GM23248 (cell line): ENCODE data around the gene TMEM8B. TPM values are rescaled to one million over a fixed set of nuclear protein-coding genes. Genes with fewer than 3 reads are reported as not detected.
"Not testable (repeated sequence)": the region's sequence is repeated elsewhere in the genome, so short reads cannot be mapped to it uniquely, and the experiment has no call there.

Experiments used
- DNase-seq: peaks from one replicate; pipeline ENCODE4 v3.0.0-alpha.2; 2015
- H2AFZ ChIP-seq: fragments of 200-600 bp; sonication (generic); 2 replicates; pipeline ENCODE4 v1.6.1; 2016; ENCODE audit warnings: antibody characterized with exemption
- H3F3A ChIP-seq: fragments of 200-600 bp; sonication (generic); 2 replicates; pipeline ENCODE4 v1.6.1; 2016; ENCODE audit warnings: mild to moderate bottlenecking, antibody characterized with exemption, mixed run types; ENCODE audit not compliant: insufficient read depth
- H3K27ac ChIP-seq: fragments of 200-600 bp; sonication (generic); 2 replicates; pipeline ENCODE4 v1.5.1; 2016; ENCODE audit warnings: mild to moderate bottlenecking
- H3K27me3 ChIP-seq: fragments of 200-600 bp; sonication (generic); replicated peaks from 2 replicates; pipeline ENCODE4 v1.6.1; 2016; ENCODE audit warnings: mild to moderate bottlenecking; ENCODE audit not compliant: insufficient read depth
- H3K36me3 ChIP-seq: fragments of 200-600 bp; sonication (generic); 2 replicates; pipeline ENCODE4 v1.6.1; 2016; ENCODE audit warnings: low read depth, mild to moderate bottlenecking
- H3K4me1 ChIP-seq: fragments of 200-600 bp; sonication (generic); 2 replicates; pipeline ENCODE4 v1.6.1; 2016; ENCODE audit warnings: mild to moderate bottlenecking; ENCODE audit not compliant: insufficient read depth
- H3K4me2 ChIP-seq: fragments of 200-600 bp; sonication (generic); one replicate; pipeline ENCODE4 v1.6.1; 2016; ENCODE audit warnings: mild to moderate bottlenecking; ENCODE audit not compliant: unreplicated experiment
- H3K4me3 ChIP-seq: fragments of 200-600 bp; sonication (generic); 2 replicates; pipeline ENCODE4 v1.5.1; 2016; ENCODE audit warnings: mild to moderate bottlenecking
- H3K79me2 ChIP-seq: fragments of 200-600 bp; sonication (generic); 2 replicates; pipeline ENCODE4 v1.6.1; 2016; ENCODE audit warnings: mild to moderate bottlenecking; ENCODE audit not compliant: insufficient read depth
- H3K9ac ChIP-seq: fragments of 200-600 bp; sonication (generic); 2 replicates; pipeline ENCODE4 v1.6.1; 2016; ENCODE audit warnings: mild to moderate bottlenecking
- H3K9me2 ChIP-seq: fragments of 200-600 bp; sonication (generic); 2 replicates; pipeline ENCODE4 v1.6.1; 2016; ENCODE audit warnings: mixed run types, mild to moderate bottlenecking, moderate library complexity; ENCODE audit not compliant: insufficient read depth
- H3K9me3 ChIP-seq: fragments of 200-600 bp; sonication (generic); one replicate; pipeline ENCODE4 v1.6.1; 2017; ENCODE audit warnings: low read depth
- H4K20me1 ChIP-seq: fragments of 200-600 bp; sonication (generic); 2 replicates; pipeline ENCODE4 v1.6.0; 2016; ENCODE audit not compliant: insufficient read depth
- EZH2 ChIP-seq: fragments of 200-600 bp; sonication (generic); IDR thresholded peaks from 2 replicates; pipeline ENCODE4 v1.6.1; 2018; ENCODE audit warnings: antibody characterized with exemption, mild to moderate bottlenecking; ENCODE audit not compliant: insufficient read depth, poor library complexity, severe bottlenecking
- EZH2phosphoT487 ChIP-seq: fragments of 200-600 bp; sonication (generic); IDR thresholded peaks from 2 replicates; pipeline ENCODE4 v1.6.1; 2018; ENCODE audit warnings: antibody characterized with exemption, moderate library complexity, mild to moderate bottlenecking, low read depth; ENCODE audit not compliant: insufficient read depth
- WGBS, 2 experiments: methylation state at CpG; one replicate each; pipeline ENCODE4 v1.1.6; 2015 to 2017; ENCODE audit warnings: low lambda C conversion rate in 2 of 2, low coverage in 1 of 2; ENCODE audit errors: missing lambda C conversion rate in 2 of 2; 5-methylcytosine and 5-hydroxymethylcytosine counted together
- in situ Hi-C: fragments of 300-500 bp; cut with MboI; formaldehyde crosslinking; loops from 2 replicates; pipeline ENCODE4 v1.15.0; 2020
- polyA plus RNA-seq: library from polyadenylated mRNA; unstranded; fragments of >200 nt; fragmentation: Nextera tagmentation; extraction: Ambion mirVana; gene quantifications from 2 replicates; pipeline ENCODE4 v1.2.1, GENCODE V29; 2016
- total RNA-seq: library from RNA; depleted of rRNA; stranded (reverse); fragments of >200 nt; shearing (Covaris generic); gene quantifications from 2 replicates; pipeline ENCODE4 v1.2.3, GENCODE V29; 2014

Gene TMEM8B
- total and polyA plus RNA-seq, 2 experiments from 2014 or later, result 3.7 to 4.9 TPM

- Histone ChIP-seq H3K4me2 (no peak overlapping the region), H3K4me1 (peaks cover 47% of the 10 kb centered on the region), H3K9ac (no peak overlapping the region), H3K27me3 (no peaks in the 10 kb centered on the region), H3K9me2 (no peaks in the 10 kb centered on the region), H3K9me3 (no peaks in the 10 kb centered on the region), H3K36me3 (no peaks in the 10 kb centered on the region), H3K27ac (no peak overlapping the region), H3K4me3 (no peak overlapping the region), H2AFZ (no peak overlapping the region), H4K20me1 (no peaks in the 10 kb centered on the region), H3K79me2 (no peaks in the 10 kb centered on the region), H3F3A (peaks cover 46% of the 10 kb centered on the region)
- TF ChIP-seq EZH2phosphoT487 (no peak), EZH2 (no peak)
- DNase-seq, result no peak
- 88 to 93% methylated on average over 32 to 34 of the region's 34 CpGs for WGBS, 2 experiments
- in situ Hi-C loops, result no loop called here
Observed at GRCh38 chr9:35909687-35910612, 80.9 kb downstream of the TMEM8B start.

- H3K9me2 ChIP-seq, result no peaks in the 10 kb centered on the region
- peak overlapping the region; percentile 34; the same call in 1 of the 2 replicates for H2AFZ ChIP-seq
- no peaks in the 10 kb centered on the region for H3K36me3 ChIP-seq
- H3K9ac ChIP-seq, result no peak overlapping the region
- H3K9me3 ChIP-seq, result no peaks in the 10 kb centered on the region
- peak; percentile 68 for DNase-seq
- peaks cover 38% of the 10 kb centered on the region for H3F3A ChIP-seq
- no peaks in the 10 kb centered on the region for H3K27me3 ChIP-seq
- H3K4me3 ChIP-seq, result no peak overlapping the region
- no peaks in the 10 kb centered on the region for H4K20me1 ChIP-seq
- WGBS, 2 experiments, result 62 to 64% methylated on average over 14 of the region's 14 CpGs
- H3K4me1 ChIP-seq, result peaks cover 39% of the 10 kb centered on the region
- H3K4me2 ChIP-seq, result no peak overlapping the region
- TF ChIP-seq EZH2phosphoT487, result no peak
- no peak for TF ChIP-seq EZH2
- in situ Hi-C loops, result no loop called here
- no peak overlapping the region for H3K27ac ChIP-seq
- no peaks in the 10 kb centered on the region for H3K79me2 ChIP-seq
Observed at GRCh38 chr9:35910613-35911359, 81.8 kb downstream of the TMEM8B start.

GRCh38 chr9:35911690-35912089, 82.7 kb downstream of the TMEM8B start:
- H3K36me3 ChIP-seq, result no peaks in the 10 kb centered on the region
- peaks cover 34% of the 10 kb centered on the region for H3F3A ChIP-seq
- TF ChIP-seq EZH2 (no peak), EZH2phosphoT487 (no peak)
- no peak overlapping the region for H3K4me2 ChIP-seq
- no peak overlapping the region for H3K27ac ChIP-seq
- no peak overlapping the region for H3K4me3 ChIP-seq
- no peak for DNase-seq
- H3K27me3 ChIP-seq, result no peaks in the 10 kb centered on the region
- no peak overlapping the region for H2AFZ ChIP-seq
- no peaks in the 10 kb centered on the region for H3K79me2 ChIP-seq
- no peaks in the 10 kb centered on the region for H4K20me1 ChIP-seq
- no peaks in the 10 kb centered on the region for H3K9me2 ChIP-seq
- H3K9ac ChIP-seq, result no peak overlapping the region
- peaks cover 31% of the 10 kb centered on the region for H3K4me1 ChIP-seq
- H3K9me3 ChIP-seq, result no peaks in the 10 kb centered on the region
- WGBS, 2 experiments, result 75 to 84% methylated on average over 9 to 10 of the region's 10 CpGs
- in situ Hi-C loops, result no loop called here

GRCh38 chr9:35912791-35913400, 83.9 kb downstream of the TMEM8B start:
- peaks cover 22% of the 10 kb centered on the region for H3F3A ChIP-seq
- no peak overlapping the region for H3K9ac ChIP-seq
- DNase-seq, result no peak
- no peaks in the 10 kb centered on the region for H3K9me2 ChIP-seq
- no peak for TF ChIP-seq EZH2phosphoT487
- TF ChIP-seq EZH2, result no peak
- H3K4me2 ChIP-seq, result no peak overlapping the region
- H3K9me3 ChIP-seq, result no peaks in the 10 kb centered on the region
- in situ Hi-C loops, result no loop called here
- H3K27me3 ChIP-seq, result no peaks in the 10 kb centered on the region
- H2AFZ ChIP-seq, result no peak overlapping the region
- peaks cover 19% of the 10 kb centered on the region for H3K4me1 ChIP-seq
- no peaks in the 10 kb centered on the region for H3K79me2 ChIP-seq
- no peak overlapping the region for H3K4me3 ChIP-seq
- H4K20me1 ChIP-seq, result no peaks in the 10 kb centered on the region
- WGBS, 2 experiments, result 83 to 85% methylated on average over 10 of the region's 10 CpGs
- H3K27ac ChIP-seq, result no peak overlapping the region
- H3K36me3 ChIP-seq, result no peaks in the 10 kb centered on the region

- H3F3A ChIP-seq, result peaks cover 17% of the 10 kb centered on the region
- H3K9me3 ChIP-seq, H3K4me2 ChIP-seq, H3K9me2 ChIP-seq, H3K36me3 ChIP-seq, DNase-seq, H3K79me2 ChIP-seq, H4K20me1 ChIP-seq, in situ Hi-C loops, H3K9ac ChIP-seq, H3K27ac ChIP-seq, H3K27me3 ChIP-seq, H3K4me3 ChIP-seq, H2AFZ ChIP-seq: not testable (repeated sequence)
- peaks cover 14% of the 10 kb centered on the region for H3K4me1 ChIP-seq
Observed at GRCh38 chr9:35913429-35913828, 84.4 kb downstream of the TMEM8B start.
